ENCODE results near the gene POLA1.

- no peak for TF ChIP-seq CTCF (IDR thresholded peaks at IDR 0.05; ENCODE audit: insufficient read depth, low read length)
- no peak for TF ChIP-seq POLR2AphosphoS5 (IDR thresholded peaks at IDR 0.05; ENCODE audit: low read depth)
- TF ChIP-seq GABPA (IDR thresholded peaks at IDR 0.05; ENCODE audit: low read depth) = no peak
- TF ChIP-seq REST (IDR thresholded peaks at IDR 0.05; ENCODE audit: insufficient replicate concordance, low read depth) = no peak
- no peak for TF ChIP-seq SPI1 (IDR thresholded peaks at IDR 0.05; ENCODE audit: borderline replicate concordance, low read depth)
Observed at GRCh38 chrX:24982306-24982965, 288.7 kb downstream of the POLA1 start.

All from HL-60 (cell line).